A549 (cell line): Measurements from ENCODE around the gene HSD17B1.

ENCODE experiments used
- JUNB ChIP-seq: fragments of >200 bp; sonication (Bioruptor Twin); formaldehyde crosslinking; IDR thresholded peaks from 2 replicates; pipeline ENCODE4 v1.6.1; 2016
- PHF8 ChIP-seq: fragments of 200-600 bp; sonication (generic); IDR thresholded peaks from 2 replicates; pipeline ENCODE4 v1.6.1; 2016; ENCODE audit warnings: low read depth, mild to moderate bottlenecking, antibody characterized with exemption, moderate library complexity, borderline replicate concordance
- POLR2A ChIP-seq: IDR thresholded peaks from 2 replicates; pipeline ENCODE4 v1.6.1; 2012; ENCODE audit warnings: mild to moderate bottlenecking, low read length
- RFX5 ChIP-seq: fragments of 450-650 bp; IDR thresholded peaks from 2 replicates; pipeline ENCODE4 v1.7.1; 2014; ENCODE audit warnings: antibody characterized with exemption, mild to moderate bottlenecking, moderate library complexity

DNA sequence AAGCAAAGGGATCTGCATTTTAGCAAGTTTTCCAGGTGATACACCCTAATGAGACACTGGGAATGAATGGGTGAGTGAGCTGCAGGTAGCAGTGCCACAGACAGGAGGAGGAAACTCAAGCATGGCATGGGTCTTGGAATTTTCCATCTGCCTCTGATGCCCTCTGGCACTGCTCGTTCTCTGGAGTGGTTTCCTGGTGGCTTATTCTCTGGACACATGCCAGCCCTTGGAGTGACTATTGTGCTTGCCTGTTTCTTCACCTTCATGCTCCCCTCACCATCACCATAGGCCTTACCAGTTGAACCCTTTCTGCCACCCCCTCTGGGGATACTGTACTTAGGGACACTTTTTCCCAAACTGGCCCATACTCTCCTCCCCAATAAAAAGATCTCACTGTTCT, 10.8 kb downstream of the HSD17B1 start:
- no peak for TF ChIP-seq POLR2A
- no peak for TF ChIP-seq JUNB
- no peak for TF ChIP-seq RFX5
- TF ChIP-seq PHF8: no peak
